T-helper 17 cell (primary cell): Measurements from ENCODE around the gene ALG1L2. TPM values are rescaled to one million over a fixed set of nuclear protein-coding genes. Genes with fewer than 3 reads are reported as not detected.
"Not testable (repeated sequence)": the region's sequence is repeated elsewhere in the genome, so short reads cannot be mapped to it uniquely, and the experiment has no call there.

Source experiments
- ATAC-seq: fragments of 150-1000 bp; cut with Tn5 transposase; 2 replicates; pipeline ENCODE4 v1.10.0; 2021; ENCODE audit warnings: mild to moderate bottlenecking, moderate library complexity
- DNase-seq, 3 donors: peaks; one replicate each; pipeline versions ENCODE4 v3.0.0 to v3.0.0-alpha.2; 2020 to 2021
- H3K9me3 ChIP-seq: one replicate; pipeline ENCODE4 v1.7.0; 2013; ENCODE audit warnings: low read length, mild to moderate bottlenecking; ENCODE audit not compliant: control insufficient read depth, poor library complexity, severe bottlenecking
- H3K27ac Mint-ChIP-seq: one replicate; pipeline ENCODE4 v1.8.0; 2022; ENCODE audit warnings: mild to moderate bottlenecking, moderate library complexity, mixed read lengths
- H3K27me3 Mint-ChIP-seq: one replicate; pipeline ENCODE4 v1.8.0; 2022; ENCODE audit warnings: mixed read lengths
- H3K36me3 Mint-ChIP-seq: one replicate; pipeline ENCODE4 v1.8.0; 2022; ENCODE audit warnings: low read depth, mixed read lengths
- H3K4me1 Mint-ChIP-seq: one replicate; pipeline ENCODE4 v1.8.0; 2022; ENCODE audit warnings: mild to moderate bottlenecking, mixed read lengths
- H3K4me3 Mint-ChIP-seq: one replicate; pipeline ENCODE4 v1.8.0; 2022; ENCODE audit warnings: mild to moderate bottlenecking, moderate library complexity, mixed read lengths
- total RNA-seq, 4 donors: library from RNA in 2 of 4; stranded (reverse) in 2 of 4; gene quantifications; one replicate each; pipeline ENCODE4 v1.2.3 and lab custom pipeline; 2022 to 2026

Gene ALG1L2
- total RNA-seq, 2 donors from 2014 or later: 1.0 to 1.9 TPM

- no peak overlapping the region for H3K4me3 Mint-ChIP-seq
- H3K36me3 Mint-ChIP-seq: peaks cover 2% of the 10 kb centered on the region
- ATAC-seq (no peak), DNase-seq (no peak)
- no peak overlapping the region for H3K27ac Mint-ChIP-seq
- peaks cover 48% of the 10 kb centered on the region for H3K27me3 Mint-ChIP-seq
- no peaks in the 10 kb centered on the region for H3K9me3 ChIP-seq
- H3K4me1 Mint-ChIP-seq: no peaks in the 10 kb centered on the region
Measured at GRCh38 chr3:130077636-130078035, 4.0 kb upstream of the ALG1L2 start.

- H3K36me3 Mint-ChIP-seq, H3K4me1 Mint-ChIP-seq, H3K9me3 ChIP-seq, H3K4me3 Mint-ChIP-seq, ATAC-seq, DNase-seq: not testable (repeated sequence)
- H3K27ac Mint-ChIP-seq: peak overlapping the region; percentile 56
- peaks cover 36% of the 10 kb centered on the region for H3K27me3 Mint-ChIP-seq
Measured at GRCh38 chr3:130083363-130084090, 1.9 kb downstream of the ALG1L2 start.

GRCh38 chr3:130084436-130084980, 2.9 kb downstream of the ALG1L2 start:
- Mint-ChIP-seq H3K27ac (no peak overlapping the region), H3K4me1 (peaks cover 3% of the 10 kb centered on the region), H3K4me3 (no peak overlapping the region), H3K27me3 (peaks cover 31% of the 10 kb centered on the region), H3K36me3 (peaks cover 4% of the 10 kb centered on the region)
- no peaks in the 10 kb centered on the region for H3K9me3 ChIP-seq
- ATAC-seq (no peak), DNase-seq (no peak)

- Mint-ChIP-seq H3K4me3 (no peak overlapping the region), H3K27ac (no peak overlapping the region), H3K36me3 (peaks cover 4% of the 10 kb centered on the region), H3K27me3 (peaks cover 22% of the 10 kb centered on the region), H3K4me1 (peaks cover 3% of the 10 kb centered on the region)
- ATAC-seq (no peak), DNase-seq (no peak)
- H3K9me3 ChIP-seq: no peaks in the 10 kb centered on the region
Measured at GRCh38 chr3:130085881-130086280, 4.2 kb downstream of the ALG1L2 start.

- not testable (repeated sequence) for DNase-seq, H3K4me1 Mint-ChIP-seq, ATAC-seq, H3K4me3 Mint-ChIP-seq, H3K36me3 Mint-ChIP-seq, H3K27ac Mint-ChIP-seq, H3K9me3 ChIP-seq
- H3K27me3 Mint-ChIP-seq: peaks cover 15% of the 10 kb centered on the region
Measured at GRCh38 chr3:130086628-130087027, 5.0 kb downstream of the ALG1L2 start.

- H3K4me3 Mint-ChIP-seq: no peak overlapping the region
- DNase-seq (no peak), ATAC-seq (no peak)
- peaks cover 9% of the 10 kb centered on the region for H3K27me3 Mint-ChIP-seq
- H3K36me3 Mint-ChIP-seq: peaks cover 2% of the 10 kb centered on the region
- no peak overlapping the region for H3K27ac Mint-ChIP-seq
- no peaks in the 10 kb centered on the region for H3K9me3 ChIP-seq
- H3K4me1 Mint-ChIP-seq: peaks cover 3% of the 10 kb centered on the region
Measured at GRCh38 chr3:130088061-130088460, 6.4 kb downstream of the ALG1L2 start.

- not testable (repeated sequence) for H3K27me3 Mint-ChIP-seq, H3K4me1 Mint-ChIP-seq, H3K9me3 ChIP-seq, ATAC-seq, H3K36me3 Mint-ChIP-seq, DNase-seq, H3K27ac Mint-ChIP-seq, H3K4me3 Mint-ChIP-seq
Measured at GRCh38 chr3:130090681-130091080, 9.1 kb downstream of the ALG1L2 start.

- ATAC-seq (no peak), DNase-seq (no peak)
- Mint-ChIP-seq H3K4me3 (no peak overlapping the region), H3K27me3 (no peaks in the 10 kb centered on the region), H3K36me3 (no peaks in the 10 kb centered on the region), H3K27ac (no peak overlapping the region), H3K4me1 (peaks cover 7% of the 10 kb centered on the region)
- H3K9me3 ChIP-seq: no peaks in the 10 kb centered on the region
Measured at GRCh38 chr3:130091958-130092357, 10.3 kb downstream of the ALG1L2 start.

GRCh38 chr3:130093741-130094391, 12.2 kb downstream of the ALG1L2 start:
- no peaks in the 10 kb centered on the region for H3K27me3 Mint-ChIP-seq
- H3K27ac Mint-ChIP-seq: peak overlapping the region; percentile 41
- DNase-seq: no peak
- H3K4me1 Mint-ChIP-seq: peaks cover 13% of the 10 kb centered on the region
- H3K36me3 Mint-ChIP-seq: no peaks in the 10 kb centered on the region
- peak overlapping the region; percentile 82 for H3K4me3 Mint-ChIP-seq
- no peak for ATAC-seq
- H3K9me3 ChIP-seq: no peaks in the 10 kb centered on the region

- not testable (repeated sequence) for H3K36me3 Mint-ChIP-seq, H3K27ac Mint-ChIP-seq, H3K9me3 ChIP-seq, H3K27me3 Mint-ChIP-seq, ATAC-seq
- H3K4me1 Mint-ChIP-seq: peaks cover 13% of the 10 kb centered on the region
- peak overlapping the region; percentile 82 for H3K4me3 Mint-ChIP-seq
- peak in 1 of 3 donors; percentile 22 for DNase-seq
Measured at GRCh38 chr3:130094491-130094941, 12.9 kb downstream of the ALG1L2 start.

- ATAC-seq, H3K27ac Mint-ChIP-seq, H3K36me3 Mint-ChIP-seq, H3K27me3 Mint-ChIP-seq, DNase-seq, H3K9me3 ChIP-seq: not testable (repeated sequence)
- peaks cover 13% of the 10 kb centered on the region for H3K4me1 Mint-ChIP-seq
- H3K4me3 Mint-ChIP-seq: peak overlapping the region; percentile 33
Measured at GRCh38 chr3:130095858-130096257, 14.2 kb downstream of the ALG1L2 start.

- H3K36me3 Mint-ChIP-seq, H3K4me3 Mint-ChIP-seq, H3K9me3 ChIP-seq, ATAC-seq, H3K27me3 Mint-ChIP-seq, DNase-seq, H3K27ac Mint-ChIP-seq: not testable (repeated sequence)
- peaks cover 13% of the 10 kb centered on the region for H3K4me1 Mint-ChIP-seq
Measured at GRCh38 chr3:130097096-130097495, 15.5 kb downstream of the ALG1L2 start.

GRCh38 chr3:130097690-130098638, 16.3 kb downstream of the ALG1L2 start:
- Mint-ChIP-seq H3K27ac (peak overlapping the region; percentile 67), H3K4me1 (peaks cover 13% of the 10 kb centered on the region)
- H3K27me3 Mint-ChIP-seq, ATAC-seq, H3K36me3 Mint-ChIP-seq, H3K9me3 ChIP-seq, H3K4me3 Mint-ChIP-seq: not testable (repeated sequence)
- peak in 2 of 3 donors; percentile 30 to 55 for DNase-seq
